22Rv1 (cell line): ENCODE measurements around the gene CCT3.

ENCODE experiments used
- ZFX ChIP-seq: fragments of 450-650 bp; IDR thresholded peaks from 2 replicates; pipeline ENCODE4 v1.6.1; 2017; ENCODE audit warnings: antibody characterized with exemption, borderline replicate concordance
- TF ChIP-seq, protein P1 (sequence below): fragments of 450-650 bp; IDR thresholded peaks from 2 replicates; pipeline ENCODE4 v1.5.1; 2017; ENCODE audit warnings: mild to moderate bottlenecking

DNA sequence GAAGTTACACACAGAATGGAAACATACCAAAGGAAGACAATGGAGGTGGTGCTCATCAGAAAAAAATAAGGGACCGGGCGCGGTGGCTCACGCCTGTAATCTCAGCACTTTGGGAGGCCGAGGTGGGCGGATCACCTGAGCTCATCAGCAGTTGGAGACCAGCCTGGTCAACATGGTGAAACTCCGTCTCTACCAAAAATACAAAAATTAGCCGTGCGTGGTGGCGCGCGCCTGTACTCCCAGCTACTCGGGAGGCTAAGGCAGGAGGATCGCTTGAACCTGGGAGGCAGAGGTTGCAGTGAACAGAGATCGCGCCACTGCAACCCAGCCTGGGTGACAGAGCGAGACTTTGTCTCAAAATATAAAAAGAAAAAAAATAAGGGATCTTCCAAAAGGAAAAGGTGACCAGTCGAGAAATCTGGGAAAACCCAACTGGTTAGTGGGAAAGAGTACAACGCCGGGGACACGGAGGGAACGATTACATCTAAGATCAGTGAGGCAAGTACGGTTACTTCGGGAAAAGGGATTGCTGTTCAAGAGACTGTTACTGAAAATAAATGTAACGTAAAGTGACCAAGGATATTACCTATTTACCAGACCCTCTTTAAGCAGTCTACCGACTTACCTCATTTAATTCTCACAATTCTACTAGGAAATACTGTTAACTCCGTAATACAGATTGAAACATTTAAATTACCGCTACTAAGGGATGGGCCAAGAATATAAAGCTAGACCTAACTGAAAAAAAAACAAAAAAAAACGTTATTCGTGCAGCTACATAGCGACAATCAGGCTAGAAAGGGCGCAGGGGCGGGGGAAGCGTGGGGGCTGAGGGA lies 822 bp downstream of the CCT3 start:
- TF ChIP-seq, protein P1, sequence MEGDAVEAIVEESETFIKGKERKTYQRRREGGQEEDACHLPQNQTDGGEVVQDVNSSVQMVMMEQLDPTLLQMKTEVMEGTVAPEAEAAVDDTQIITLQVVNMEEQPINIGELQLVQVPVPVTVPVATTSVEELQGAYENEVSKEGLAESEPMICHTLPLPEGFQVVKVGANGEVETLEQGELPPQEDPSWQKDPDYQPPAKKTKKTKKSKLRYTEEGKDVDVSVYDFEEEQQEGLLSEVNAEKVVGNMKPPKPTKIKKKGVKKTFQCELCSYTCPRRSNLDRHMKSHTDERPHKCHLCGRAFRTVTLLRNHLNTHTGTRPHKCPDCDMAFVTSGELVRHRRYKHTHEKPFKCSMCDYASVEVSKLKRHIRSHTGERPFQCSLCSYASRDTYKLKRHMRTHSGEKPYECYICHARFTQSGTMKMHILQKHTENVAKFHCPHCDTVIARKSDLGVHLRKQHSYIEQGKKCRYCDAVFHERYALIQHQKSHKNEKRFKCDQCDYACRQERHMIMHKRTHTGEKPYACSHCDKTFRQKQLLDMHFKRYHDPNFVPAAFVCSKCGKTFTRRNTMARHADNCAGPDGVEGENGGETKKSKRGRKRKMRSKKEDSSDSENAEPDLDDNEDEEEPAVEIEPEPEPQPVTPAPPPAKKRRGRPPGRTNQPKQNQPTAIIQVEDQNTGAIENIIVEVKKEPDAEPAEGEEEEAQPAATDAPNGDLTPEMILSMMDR = no peak
- no peak for TF ChIP-seq ZFX
